ENCODE data around the gene EXOC2.

GRCh38 chr6:674406-674805 is 18.5 kb downstream of the EXOC2 start:
- TF ChIP-seq POLR2A (IDR thresholded peaks at IDR 0.05; ENCODE audit: low read depth, low read length) (no peak), TAF1 (IDR thresholded peaks at IDR 0.05; ENCODE audit: low read depth, low read length) (no peak), POLR2AphosphoS5 (IDR thresholded peaks at IDR 0.05; ENCODE audit: low read depth, low read length) (no peak), SPI1 (IDR thresholded peaks at IDR 0.05; ENCODE audit: low read depth, low read length) (no peak), PAX5 (IDR thresholded peaks at IDR 0.05; ENCODE audit: insufficient read depth, low read length, severe bottlenecking) (no peak)
